Umbilical cord (tissue), 2 donors: Measurements from ENCODE around the gene RGS6. TPM values are rescaled to one million over a fixed set of nuclear protein-coding genes. Genes with fewer than 3 reads are reported as not detected.

Experiments used
- DNase-seq: peaks from one replicate; pipeline ENCODE4 v3.0.0-alpha.2; 2015; ENCODE audit warnings: low spot score
- total RNA-seq: library from RNA; depleted of rRNA; stranded (reverse); fragments of >200 nt; gene quantifications from one replicate; pipeline ENCODE4 v1.2.3, GENCODE V29; 2014; ENCODE audit warnings: low replicate concordance; ENCODE audit not compliant: insufficient read depth

Gene RGS6
- total RNA-seq, 1 donor from 2014 or later: 4.3 TPM

DNA sequence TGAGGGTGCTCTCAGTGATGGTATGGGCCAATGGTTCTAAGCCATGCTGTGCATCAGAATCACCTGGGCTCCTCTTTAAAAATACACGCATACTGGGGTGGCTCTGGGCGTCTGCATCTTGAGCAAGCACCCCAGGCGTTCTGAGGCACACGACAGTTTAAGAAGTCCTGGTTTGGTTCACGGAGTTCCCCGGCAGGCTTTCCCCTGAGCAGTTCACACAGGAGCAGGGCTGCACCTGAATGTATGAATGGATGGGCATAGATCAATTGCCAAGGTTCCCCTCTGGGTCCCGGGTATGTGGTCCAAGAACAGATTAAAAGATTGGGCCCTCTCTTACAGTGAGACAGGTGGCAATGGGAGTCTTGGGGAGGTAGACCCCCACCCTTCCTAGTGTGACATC is 566.4 kb downstream of the RGS6 start:
- no peak for DNase-seq

DNA sequence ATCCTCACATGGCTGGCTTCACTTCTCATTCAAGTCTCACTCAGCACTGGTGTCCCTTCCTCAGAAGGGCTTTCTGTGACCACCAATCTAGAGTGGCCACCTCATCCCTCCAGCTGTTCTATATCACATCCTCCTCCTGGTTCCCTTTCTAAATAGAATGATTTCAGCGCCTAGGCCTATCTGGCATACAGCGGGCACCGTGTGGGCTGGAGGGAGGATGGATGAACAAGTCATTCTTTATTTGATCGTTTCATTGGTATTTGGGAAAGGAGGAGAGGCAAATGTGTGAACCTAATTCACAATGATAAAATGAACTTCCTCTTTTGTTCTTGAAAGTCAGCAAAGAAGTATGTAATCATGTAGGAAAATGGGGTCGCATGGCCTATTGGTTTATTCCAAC is 567.5 kb downstream of the RGS6 start:
- DNase-seq: no peak

DNA sequence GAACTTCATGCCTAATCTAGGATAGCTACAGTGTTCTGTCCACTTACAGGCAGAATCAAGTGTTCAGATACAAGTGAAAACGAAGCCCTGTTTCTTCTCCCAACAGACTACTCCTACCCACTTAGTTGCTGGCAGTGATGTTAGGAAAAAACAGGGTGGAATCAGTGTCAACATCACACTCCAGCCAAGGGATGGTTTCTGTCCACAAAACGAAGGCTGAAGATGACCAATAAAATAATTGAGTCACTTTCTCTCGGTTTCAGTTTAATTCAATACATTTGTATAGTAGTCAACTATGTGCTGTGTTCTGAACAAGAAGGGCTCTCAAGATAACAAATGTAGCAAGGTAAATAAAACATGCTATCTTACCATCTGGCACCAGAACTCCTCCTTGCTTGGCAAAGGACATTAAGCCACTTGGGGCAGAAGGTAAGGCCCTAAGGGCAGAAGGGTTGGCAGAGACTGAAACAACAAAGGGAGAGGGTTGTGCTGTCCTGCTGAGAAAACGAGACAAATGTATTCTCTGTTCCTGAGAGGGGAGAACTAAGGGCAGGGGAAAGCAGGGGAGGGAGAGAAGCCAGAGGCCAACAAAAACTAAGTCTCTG is 568.1 kb downstream of the RGS6 start:
- no peak for DNase-seq

DNA sequence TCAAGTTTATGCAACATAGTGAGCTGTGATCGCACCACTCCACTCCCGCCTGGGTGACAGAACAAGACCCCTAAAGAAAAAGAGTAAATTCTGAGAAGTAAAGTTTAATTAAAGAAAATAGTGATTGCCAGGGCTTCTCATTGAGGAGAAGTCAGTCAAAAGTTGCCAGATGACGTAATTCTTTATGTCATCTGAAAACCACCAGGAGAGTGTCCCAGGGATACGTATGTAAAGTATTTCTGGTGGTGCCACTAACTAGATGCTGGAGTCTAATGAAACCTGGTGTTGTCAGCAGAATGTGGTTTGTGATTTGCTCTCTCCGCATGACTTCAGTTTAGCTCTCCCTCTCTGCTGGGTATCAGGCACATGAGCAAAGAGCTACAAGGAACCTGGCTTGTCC is 569.2 kb downstream of the RGS6 start:
- DNase-seq: no peak

DNA sequence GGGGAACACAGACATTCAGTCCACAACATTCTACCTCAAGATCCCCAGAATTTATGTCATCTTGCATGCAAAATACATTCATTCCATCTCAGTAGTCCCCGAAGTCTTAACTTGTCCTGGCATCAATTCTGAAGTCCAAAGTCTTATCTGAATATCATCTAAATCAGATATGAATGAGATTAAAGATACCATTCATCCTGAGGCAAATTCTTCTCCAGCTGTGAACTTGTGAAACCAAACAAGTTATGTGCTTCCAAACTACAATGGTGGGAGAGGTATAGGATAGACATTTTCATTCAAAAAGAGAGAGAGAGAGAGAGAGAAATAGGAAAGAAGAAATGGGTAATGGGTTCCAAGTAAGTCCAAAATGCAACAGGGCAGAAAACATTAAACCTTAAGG is 571.0 kb downstream of the RGS6 start:
- DNase-seq: no peak

DNA sequence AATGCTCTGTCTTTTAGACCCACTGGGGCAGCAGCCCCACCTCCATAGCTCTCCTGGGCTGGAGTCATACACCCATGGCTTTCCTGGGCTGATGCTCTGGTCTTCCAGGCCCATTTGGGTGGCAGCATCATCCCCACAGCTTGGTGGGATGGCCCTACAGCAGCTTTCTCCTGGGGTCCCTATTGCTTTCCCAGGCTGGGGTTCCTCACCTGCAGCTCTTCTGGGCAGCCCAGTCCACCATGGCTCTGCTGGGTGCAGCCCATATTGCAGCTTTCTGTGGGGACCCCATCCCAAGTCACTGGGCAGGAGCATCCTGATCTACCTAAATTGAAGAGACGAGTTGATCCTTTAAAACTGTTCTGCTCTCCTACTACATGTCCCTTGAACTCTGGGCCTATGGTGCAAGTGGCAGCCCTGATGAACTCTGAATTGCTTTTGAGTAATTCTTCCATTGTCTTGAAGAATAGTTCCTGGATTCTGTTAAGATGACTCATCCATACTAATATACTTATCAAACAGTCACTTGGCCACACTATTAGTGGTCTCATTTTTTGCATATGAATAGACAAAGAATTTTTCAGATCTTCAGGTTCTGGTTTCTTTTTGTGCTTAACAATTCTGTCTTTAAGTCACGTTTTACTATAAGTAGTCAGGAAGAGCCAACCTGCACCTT is 571.6 kb downstream of the RGS6 start:
- DNase-seq: no peak

DNA sequence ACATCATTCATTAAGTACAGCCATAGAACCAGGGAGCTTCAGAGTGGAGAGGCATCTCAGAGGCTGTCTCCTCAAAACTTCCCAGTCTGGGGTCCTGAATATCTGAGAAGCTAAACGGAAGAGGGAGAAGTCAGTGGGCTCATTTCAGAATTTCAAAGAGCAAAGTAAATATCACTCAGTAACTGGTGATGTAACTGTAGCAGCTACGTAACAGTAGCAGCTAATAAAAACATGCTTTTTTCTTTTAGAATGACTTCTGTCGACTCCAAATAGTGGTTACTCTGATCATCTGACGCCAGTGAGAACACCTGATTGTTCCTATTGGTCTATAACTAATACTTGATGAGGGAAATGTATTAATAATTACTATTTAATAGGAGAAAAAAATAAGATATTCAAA is 578.3 kb downstream of the RGS6 start:
- DNase-seq: no peak

DNA sequence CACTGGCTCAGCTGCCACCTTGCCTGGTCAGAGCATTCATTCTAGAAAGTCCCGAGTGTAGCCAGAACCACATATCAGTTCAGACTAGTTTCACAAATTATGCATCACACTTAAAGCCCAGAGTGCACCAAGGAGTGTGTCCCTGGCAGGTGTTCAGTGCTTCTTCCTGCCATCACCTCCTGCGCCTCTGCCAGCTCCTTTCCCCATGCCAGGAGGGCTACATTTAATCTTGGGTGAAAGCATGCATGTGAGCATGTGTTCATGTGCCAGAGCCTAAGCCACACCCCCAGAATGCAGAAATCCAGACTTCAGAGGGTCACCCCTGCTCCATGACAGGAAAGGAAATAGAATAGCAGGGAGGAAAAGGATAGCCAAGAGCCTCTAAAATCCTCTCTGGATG is 580.1 kb downstream of the RGS6 start:
- no peak for DNase-seq

DNA sequence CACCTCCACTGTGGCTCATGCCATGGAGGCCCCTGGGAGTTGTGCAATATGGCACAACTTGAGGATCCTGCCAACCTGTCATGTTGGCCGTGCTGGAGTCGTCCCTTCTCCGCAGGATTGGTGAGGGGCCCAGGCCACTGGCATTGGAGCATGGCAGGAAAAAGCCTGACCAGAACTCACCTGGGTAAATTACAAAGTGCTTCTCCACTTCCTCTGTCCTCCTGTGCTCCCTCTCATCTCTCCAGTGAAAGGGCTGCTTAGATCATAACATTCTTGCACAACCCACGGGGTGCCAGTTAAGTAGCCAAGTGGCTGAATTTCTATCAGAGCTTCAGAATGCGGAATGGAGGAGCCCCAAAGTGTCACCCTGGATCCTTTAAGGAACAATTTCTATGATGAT is 580.7 kb downstream of the RGS6 start:
- no peak for DNase-seq

DNA sequence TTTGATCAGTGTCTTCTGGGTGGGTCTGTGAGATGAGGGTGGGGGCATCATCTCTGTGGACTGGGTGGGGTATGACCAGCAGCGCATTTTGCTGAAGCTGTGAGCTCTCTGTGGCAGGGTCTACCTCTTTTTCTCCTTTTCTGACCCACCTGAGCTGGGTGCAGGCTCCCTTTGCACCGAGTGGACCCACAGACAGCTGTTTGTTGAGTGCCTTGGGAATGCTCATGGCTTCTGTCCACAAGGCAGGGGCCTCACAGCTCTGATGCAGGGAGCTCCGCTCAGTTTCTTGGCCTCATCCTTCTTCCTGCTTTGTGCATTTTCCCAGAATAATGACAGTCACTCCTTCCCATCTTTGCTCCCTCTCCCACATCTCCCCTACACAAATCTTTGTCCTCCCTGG is 581.1 kb downstream of the RGS6 start:
- no peak for DNase-seq

DNA sequence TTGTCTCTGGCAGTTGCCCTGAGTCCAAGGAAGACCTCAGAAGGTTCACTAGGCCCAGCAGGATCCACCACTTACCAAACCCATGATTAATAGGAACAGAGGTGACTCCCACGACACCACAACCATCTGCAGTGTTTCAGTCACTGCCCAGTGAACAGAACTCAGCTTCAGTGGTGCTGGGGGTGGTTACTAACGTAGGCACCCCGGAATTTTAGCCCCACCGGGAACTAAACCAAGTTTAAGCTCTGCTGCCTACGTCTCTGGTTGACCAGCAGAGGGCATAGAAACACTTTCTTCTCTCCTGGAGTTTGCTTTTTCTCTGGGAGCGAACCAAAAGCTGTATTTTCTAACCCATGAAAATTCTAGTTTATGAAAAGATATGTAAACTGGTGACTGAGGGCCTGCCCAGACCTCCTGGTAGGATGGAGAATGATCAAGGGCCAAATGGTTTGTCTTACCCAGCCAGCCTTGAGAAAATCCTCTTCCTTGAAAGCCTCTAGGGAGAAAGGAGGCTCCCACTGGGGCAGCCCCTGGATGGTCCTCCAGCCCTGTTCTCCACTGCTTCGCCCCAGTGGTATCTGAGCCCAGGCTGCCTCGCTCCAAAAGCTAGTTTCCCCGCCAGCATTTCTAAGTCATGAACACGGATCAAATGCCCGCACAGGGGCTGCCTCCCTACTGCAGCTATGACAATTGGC is 581.9 kb downstream of the RGS6 start:
- peak; percentile 35 for DNase-seq

DNA sequence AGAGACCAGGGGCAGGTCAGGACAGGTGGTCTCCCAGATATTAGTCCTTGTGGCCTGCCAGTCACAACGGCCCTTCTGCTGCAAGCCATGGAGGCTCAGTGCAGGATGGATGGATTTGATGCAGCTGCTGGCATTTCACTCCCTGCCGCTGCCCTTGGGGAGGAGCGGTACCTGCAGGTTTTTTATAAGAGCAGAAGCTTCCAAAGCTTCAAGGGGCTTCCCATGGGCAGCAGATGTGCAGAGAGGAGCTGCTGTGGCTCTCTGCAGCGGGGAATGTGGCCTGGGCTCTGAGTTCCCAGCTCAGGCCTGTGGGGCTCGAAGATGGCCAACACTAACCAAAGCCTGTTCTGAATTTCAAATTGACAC is 582.4 kb downstream of the RGS6 start:
- DNase-seq: no peak

DNA sequence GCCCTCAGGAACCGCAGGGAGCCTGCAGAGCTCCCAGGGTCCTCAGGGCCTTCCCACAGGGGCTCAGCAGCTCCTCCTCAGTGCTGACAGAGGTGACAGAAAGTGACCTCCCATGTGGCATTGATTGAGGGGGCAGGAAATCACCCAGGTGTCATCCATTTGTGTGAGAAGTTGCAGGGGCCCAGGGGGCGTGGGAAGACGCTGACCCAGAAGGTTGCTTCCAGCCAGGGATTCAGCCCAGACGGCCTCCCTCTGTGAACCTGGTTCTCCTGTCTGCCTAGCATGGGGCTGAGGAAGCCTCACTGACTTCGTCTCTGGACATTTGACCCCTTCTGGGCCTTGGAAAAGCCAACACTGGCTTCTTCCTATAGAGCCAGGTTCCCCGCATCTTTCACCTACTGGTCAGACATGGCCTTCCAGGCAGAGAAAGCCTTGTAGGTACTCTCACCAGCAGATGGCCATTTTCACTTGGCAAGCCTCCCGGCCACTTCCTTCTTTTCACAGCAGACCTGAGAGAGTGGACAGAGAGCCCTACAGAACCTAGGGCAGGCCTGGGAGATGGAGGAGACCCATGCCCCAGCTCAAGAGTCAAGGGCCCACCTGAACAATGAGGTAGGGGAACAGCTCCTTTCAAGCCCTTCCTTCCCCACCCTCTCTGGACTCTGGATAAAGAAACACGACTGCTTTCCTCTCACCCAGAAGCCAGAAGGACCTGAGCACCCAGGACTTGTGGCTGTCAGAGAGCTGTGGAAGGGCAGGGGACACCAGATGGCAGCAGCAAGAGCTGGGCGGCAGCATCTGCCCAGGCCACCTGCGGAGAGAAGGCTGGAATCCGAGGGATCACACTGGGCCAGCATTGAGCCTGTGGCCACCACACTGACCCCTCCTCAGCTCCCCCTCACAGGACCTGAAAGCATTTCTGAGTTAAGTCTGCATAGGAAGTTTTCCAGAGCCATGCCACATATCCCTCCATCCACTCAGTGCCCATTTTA is 583.8 kb downstream of the RGS6 start:
- no peak for DNase-seq

DNA sequence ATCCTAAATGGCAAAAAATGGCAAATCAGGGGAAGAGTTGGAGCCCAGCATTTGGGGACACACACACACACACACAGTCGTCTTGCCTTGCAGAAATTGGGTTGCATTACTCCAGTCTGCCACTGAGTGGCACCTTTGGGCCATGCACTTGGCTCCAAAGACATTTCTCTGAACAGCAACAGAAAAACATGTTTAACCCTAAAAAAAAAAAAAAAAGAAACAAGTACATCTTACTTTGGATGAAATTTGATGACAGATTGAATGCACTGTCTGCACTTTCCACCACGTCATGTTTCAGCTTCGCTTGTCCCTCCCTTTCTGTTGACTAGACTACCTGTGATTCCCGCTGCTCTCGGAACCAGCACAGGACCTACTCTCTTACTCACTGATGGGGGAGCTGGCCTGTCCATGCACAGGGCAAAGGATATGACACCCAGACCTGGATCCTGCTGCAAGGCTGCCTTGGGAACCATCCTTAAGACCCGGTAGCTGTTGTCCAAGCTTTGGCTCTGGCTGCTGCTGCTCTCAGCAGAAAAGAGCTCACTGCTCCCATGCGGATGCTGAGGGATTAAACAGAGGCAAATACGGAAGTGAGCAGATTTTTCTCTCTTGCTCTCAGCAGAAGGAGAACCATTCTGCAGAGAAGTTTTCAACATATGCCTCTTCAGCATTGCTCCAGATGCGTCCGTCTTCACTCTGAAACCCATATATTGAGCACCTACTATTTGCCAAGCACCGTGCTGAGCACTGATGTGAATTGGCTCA is 584.9 kb downstream of the RGS6 start:
- peak; percentile 87 for DNase-seq

DNA sequence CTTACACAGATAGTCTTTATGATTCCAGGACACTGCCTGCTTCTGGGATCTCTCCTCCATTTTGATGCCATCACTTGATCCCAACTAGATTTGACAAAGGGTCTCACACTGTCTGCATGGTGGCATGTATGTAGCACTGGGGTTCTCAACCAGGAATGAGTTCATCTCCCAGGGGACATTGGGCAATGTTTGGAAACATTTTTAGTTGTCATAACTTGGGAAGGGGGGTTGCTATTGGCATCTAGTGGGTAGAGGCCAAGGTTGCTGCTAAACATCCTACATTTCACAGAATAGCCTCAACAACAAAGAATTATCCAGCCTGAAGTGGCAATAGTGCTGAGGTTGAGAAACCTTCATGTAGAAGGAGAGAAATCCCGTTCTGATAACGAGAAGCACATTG is 585.5 kb downstream of the RGS6 start:
- DNase-seq: no peak

DNA sequence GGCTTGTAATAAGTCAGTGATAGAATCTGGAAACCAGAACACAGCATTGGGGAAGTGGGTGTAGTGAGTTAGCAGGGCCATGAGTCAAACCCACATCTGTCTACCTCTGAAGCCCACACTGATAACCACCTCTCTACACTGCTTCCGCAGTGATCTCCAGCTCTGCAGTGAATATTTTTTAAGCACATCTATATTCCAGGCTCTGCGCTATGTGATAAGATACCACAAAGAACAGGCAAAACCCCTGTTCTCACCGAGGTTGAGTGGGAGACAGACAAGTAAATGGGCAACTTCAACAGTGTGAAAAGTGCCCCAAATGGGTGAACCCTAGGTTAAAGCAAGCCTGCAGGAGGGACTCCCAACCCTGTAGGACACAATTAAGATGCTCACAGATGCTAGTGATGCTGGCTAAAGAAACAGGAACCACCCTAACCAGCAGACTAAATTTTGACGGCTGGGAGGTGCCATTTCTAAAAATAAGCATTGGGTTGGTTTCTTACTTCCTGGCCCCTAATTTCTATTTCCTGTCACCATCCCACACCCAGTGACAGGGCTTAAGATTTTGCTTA is 586.7 kb downstream of the RGS6 start:
- DNase-seq: peak; percentile 43

DNA sequence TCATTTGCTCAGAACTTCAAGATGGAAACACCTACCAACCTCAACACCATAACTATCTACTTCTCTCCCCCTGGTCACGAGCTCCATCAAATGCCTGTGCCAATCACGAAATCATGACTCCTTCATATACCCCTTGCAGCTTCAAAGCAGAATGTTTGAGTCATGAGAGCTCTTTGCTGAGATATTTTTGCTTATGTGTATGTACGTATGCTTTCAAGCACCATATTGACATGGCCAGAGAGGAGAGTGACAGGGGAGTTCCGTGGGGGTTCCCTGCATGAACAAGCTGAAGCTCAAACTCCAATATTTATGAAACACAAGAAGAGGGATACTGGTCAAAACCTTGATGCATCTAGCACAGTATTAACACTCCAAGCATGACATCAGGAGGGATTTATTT is 587.3 kb downstream of the RGS6 start:
- no peak for DNase-seq

DNA sequence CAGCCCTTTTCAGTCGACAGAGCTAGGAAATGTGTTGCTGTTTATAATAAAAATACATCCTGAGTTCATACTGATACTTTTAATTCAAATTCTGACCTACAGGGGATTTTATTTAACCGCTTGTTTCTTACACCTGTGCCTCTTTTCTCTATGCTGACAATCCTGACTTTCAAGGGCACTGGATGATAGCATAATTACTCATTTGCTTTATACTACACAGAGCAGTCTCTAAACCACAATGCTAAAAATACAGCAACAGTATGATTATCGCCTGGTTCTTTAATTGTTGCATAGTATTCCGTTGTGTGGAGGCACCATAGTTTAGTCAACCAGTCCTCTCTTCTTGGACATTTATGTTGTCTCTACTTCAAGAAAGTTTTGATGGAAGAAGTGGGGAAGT is 588.8 kb downstream of the RGS6 start:
- no peak for DNase-seq

DNA sequence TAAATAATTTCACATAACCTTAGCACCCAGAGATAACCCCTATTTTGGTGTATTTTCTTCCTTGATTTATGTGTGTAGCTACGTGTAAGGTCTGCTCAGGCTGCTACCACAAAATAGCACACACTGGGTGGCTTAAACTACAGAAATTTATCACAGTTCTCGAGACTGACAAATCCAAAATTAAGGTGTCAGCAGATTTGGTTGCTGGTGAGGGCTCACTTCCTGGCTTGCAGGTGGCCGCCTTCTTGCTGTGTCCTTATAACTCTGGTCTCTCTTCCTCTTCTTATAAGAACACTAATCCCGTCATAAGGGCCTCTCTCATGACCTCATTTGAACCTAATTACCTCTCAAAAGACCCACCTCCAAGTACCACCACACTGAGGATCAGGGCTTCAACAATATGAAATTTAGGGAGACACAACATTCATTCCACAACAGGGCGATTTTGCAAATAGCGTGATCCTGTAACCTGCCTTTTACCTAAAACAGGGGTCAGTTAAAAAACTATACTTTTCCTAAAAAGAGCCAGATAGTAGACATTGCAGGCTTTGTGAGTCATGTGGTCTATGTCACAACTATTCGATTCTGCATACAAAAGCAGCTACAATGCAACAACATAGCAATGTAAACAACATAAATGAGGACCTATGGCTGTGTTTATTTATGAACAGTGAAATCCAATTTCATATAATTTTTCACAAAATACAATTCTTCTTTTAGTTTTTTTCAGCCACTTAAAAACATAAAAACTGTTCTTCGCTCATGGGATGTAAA is 589.9 kb downstream of the RGS6 start:
- no peak for DNase-seq

DNA sequence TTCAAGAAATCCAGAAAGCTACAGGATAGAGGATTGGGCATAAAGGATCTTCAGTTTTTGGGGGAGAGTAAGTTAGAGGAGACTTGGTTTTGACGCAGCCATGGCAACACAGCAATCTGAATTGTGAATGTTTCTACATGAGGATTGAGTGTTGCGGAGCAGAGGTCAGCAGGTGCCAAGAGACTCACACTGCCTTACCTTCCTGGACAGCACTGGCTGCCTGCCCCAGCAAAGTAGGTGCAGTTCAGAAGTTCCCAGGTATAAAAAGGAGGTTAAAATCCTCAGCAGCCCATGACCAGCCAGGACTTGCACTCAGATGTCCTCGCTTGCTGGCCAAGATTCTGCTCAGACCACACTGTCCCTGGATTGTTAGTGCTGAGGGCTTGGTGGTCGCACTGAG is 590.6 kb downstream of the RGS6 start:
- DNase-seq: no peak
